ENCODE results near the gene PUS10. TPM values are rescaled to one million over a fixed set of nuclear protein-coding genes. Genes with fewer than 3 reads are reported as not detected.
A peak's percentile ranks its signal among the peaks of the same experiment; 100 is the strongest.
"Not testable (repeated sequence)": the region's sequence is repeated elsewhere in the genome, so short reads cannot be mapped to it uniquely, and the experiment has no call there.

PUS10 gene
- total and polyA plus RNA-seq, 3 donors from 2014 or later = 7.3 to 10.7 (median 10.0) TPM

DNA sequence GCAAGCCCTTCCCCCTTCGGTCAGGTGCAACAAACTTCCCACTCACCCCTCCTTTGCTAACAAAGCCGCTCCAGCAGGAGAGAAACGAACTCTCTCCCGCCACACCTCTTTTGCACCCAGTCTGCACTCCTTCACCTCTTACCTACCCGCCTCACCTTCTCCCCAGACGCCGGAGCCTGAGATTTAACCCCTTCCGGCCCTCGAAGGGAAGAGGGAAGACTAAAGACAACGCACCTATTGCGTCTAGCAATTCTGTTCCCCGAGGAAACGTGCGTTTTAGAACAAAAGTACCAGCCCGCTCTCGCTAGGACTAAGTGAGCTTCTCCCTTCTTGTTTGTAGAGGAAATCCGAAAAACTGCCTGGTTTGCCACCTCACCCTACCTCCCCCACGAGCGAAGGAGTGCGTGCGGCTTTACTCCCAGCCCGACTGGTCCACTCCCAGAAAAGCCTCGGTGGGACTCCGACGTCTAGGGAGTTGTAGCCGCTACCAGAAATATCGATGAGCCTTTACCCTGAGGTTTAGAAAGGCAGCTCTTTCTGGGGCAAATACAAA, 976 bp downstream of the PUS10 start:
- intact Hi-C loops (cut with DNase I; ENCODE audit: low total_unique reads) = no loop called here
- peak; percentile 86 for DNase-seq
- WGBS, 2 donors = 0% methylated on average over 26 to 27 of the region's 27 CpGs
- H3K4me1 ChIP-seq = peaks cover 16% of the 10 kb centered on the region
- H3K4me3 ChIP-seq = peak overlapping the region; percentile 85 to 88
- no peaks in the 10 kb centered on the region for H3K36me3 ChIP-seq (ENCODE audit: low read depth, missing control alignments)
- no peaks in the 10 kb centered on the region for H3K27me3 ChIP-seq
- TF ChIP-seq POLR2A (IDR thresholded peaks at IDR 0.05) = no peak
- TF ChIP-seq, protein P1, sequence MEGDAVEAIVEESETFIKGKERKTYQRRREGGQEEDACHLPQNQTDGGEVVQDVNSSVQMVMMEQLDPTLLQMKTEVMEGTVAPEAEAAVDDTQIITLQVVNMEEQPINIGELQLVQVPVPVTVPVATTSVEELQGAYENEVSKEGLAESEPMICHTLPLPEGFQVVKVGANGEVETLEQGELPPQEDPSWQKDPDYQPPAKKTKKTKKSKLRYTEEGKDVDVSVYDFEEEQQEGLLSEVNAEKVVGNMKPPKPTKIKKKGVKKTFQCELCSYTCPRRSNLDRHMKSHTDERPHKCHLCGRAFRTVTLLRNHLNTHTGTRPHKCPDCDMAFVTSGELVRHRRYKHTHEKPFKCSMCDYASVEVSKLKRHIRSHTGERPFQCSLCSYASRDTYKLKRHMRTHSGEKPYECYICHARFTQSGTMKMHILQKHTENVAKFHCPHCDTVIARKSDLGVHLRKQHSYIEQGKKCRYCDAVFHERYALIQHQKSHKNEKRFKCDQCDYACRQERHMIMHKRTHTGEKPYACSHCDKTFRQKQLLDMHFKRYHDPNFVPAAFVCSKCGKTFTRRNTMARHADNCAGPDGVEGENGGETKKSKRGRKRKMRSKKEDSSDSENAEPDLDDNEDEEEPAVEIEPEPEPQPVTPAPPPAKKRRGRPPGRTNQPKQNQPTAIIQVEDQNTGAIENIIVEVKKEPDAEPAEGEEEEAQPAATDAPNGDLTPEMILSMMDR (IDR thresholded peaks at IDR 0.05) = peak in 1 of 3 experiments; percentile 4
- H3K27ac ChIP-seq = peak overlapping the region; percentile 88 to 93
- no peaks in the 10 kb centered on the region for H3K9me3 ChIP-seq

DNA sequence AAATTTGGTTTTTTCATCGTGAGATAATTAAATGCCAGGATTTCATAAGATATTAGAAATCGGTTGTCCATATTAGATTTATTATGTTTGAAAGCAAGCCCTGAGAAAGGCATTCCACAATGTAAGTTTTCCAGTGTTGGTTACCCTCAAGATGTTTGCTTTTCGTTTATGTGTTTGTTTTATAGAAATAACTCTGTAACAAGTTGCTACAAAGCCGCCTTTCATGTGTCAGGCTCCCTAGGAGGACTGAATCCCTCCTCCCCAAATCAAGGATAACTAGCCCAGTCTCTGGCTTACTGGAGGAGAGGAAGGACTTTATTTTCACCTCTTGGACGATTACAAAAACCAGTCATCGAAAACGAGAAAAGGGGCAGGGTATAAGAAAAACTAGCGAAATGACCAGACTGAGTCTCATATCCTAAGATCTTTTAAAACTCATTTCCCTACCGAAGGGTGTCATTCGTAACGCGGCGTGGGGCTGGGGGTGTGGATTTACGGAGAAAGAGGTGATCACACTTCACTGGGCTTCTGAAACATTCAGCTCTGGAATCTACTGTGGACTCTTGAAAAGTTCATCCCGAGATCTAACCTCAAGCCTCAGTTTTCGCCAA, 1.6 kb downstream of the PUS10 start:
- peak overlapping the region; percentile 85 to 88 for H3K4me3 ChIP-seq
- no peaks in the 10 kb centered on the region for H3K9me3 ChIP-seq
- peak overlapping the region; percentile 88 to 93 for H3K27ac ChIP-seq
- TF ChIP-seq POLR2A (IDR thresholded peaks at IDR 0.05) = no peak
- TF ChIP-seq, protein P1 (IDR thresholded peaks at IDR 0.05) = no peak
- no peak for DNase-seq
- 2% methylated on average over 16 of the region's 16 CpGs for WGBS, 2 donors
- intact Hi-C loops (cut with DNase I; ENCODE audit: low total_unique reads) = no loop called here
- peaks cover 16% of the 10 kb centered on the region for H3K4me1 ChIP-seq
- H3K36me3 ChIP-seq (ENCODE audit: low read depth, missing control alignments) = no peaks in the 10 kb centered on the region
- H3K27me3 ChIP-seq = no peaks in the 10 kb centered on the region

DNA sequence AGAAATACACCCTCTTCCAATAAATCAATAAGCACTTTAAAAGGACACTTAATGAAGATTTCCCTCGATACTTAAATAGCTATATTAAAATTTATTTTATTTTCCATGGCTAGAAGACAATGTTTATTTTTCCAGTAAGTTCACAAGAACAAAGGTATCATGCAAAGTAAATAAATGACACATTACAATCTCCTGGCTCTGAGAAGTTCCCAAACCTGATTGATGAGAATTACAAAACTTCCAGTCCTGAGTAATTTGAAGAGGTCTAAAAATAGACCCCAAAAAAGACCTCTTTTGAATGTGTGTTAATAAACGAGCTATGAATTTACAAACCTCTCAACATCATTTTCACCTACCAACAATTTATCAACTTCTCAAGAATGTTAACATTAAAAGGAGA, 2.1 kb downstream of the PUS10 start:
- Histone ChIP-seq H3K36me3 (ENCODE audit: low read depth, missing control alignments) (no peaks in the 10 kb centered on the region), H3K27ac (no peak overlapping the region), H3K27me3 (no peaks in the 10 kb centered on the region), H3K4me1 (peaks cover 16% of the 10 kb centered on the region), H3K4me3 (no peak overlapping the region), H3K9me3 (no peaks in the 10 kb centered on the region)
- DNase-seq = no peak
- intact Hi-C loops (cut with DNase I; ENCODE audit: low total_unique reads) = no loop called here
- 27% methylated on average over 2 of the region's 2 CpGs for WGBS, 2 donors
- TF ChIP-seq POLR2A (IDR thresholded peaks at IDR 0.05) = no peak
- TF ChIP-seq, protein P1 (IDR thresholded peaks at IDR 0.05) = no peak

DNA sequence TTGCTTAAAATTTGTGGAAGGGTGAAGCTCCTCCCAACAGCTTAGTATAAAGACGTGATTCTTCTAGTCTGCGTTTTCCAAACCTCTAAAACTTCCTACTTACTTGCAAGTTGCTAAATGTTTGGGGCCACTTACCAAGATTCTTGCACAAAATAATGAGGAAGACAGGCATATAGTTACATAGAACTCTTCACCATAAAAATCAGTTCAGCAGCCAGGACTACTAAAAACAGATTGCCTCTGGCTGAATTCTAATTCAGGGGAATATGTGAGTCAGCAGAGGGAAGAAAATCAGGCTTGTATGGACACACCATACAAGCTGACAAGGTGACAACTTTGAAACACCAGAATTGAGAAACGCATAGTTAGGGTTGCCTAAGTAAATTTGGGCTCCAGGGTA, 3.3 kb downstream of the PUS10 start:
- no peak overlapping the region for H3K4me3 ChIP-seq
- no peak for TF ChIP-seq POLR2A (IDR thresholded peaks at IDR 0.05)
- TF ChIP-seq, protein P1 (IDR thresholded peaks at IDR 0.05) = no peak

DNA sequence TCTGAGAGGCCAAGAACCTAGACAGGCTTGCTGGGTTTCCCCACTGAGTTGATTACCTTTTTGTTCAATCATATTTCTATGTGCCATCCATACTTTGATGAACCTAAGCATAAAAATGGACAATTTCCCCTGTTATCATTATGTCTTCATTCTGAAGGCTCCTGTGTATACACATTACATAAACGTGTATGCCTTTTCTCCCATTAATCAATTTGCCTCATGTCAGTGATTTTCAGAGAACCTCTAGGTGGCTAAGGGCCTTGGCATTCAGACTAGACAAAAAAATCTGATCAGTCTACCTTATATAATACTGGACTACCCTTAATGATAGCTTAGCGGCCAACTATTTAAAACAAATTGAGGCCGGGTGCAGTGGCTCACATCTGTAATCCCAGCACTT, 4.7 kb downstream of the PUS10 start:
- no peak overlapping the region for H3K27ac ChIP-seq

More for the DNA sequence above, 3.3 kb downstream of the PUS10 start:
- H3K36me3 ChIP-seq (ENCODE audit: low read depth, missing control alignments) = no peaks in the 10 kb centered on the region
- no peaks in the 10 kb centered on the region for H3K27me3 ChIP-seq
- H3K9me3 ChIP-seq = no peaks in the 10 kb centered on the region
- peaks cover 16% of the 10 kb centered on the region for H3K4me1 ChIP-seq
- DNase-seq = no peak
- no peak overlapping the region for H3K27ac ChIP-seq
- intact Hi-C loops (cut with DNase I; ENCODE audit: low total_unique reads) = no loop called here
- WGBS, 2 donors = 59 to 80% methylated on average over 3 of the region's 3 CpGs

DNA sequence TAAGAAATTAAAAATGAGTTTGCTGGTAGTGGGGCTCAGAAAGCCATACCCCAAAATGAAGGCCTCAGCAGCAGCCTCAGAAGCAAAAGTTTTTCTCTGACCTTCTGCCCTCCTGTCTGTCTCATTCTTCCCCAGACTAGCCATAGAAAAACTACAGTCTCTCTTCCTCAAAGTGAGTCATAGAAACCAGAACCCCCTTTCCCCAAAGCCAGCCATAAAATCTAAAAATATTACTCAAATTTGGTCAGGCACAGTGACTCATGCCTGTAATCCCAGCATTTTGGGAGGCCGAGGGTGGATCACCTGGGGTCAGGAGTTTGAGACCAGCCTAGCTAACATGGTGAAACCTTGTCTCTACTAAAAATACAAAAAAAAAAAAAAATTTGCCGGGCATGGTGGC, 5.8 kb downstream of the PUS10 start:
- not testable (repeated sequence) for DNase-seq; H3K36me3 ChIP-seq (ENCODE audit: low read depth, missing control alignments); H3K27ac ChIP-seq

More for the DNA sequence above, 4.7 kb downstream of the PUS10 start:
- no peaks in the 10 kb centered on the region for H3K27me3 ChIP-seq
- H3K4me3 ChIP-seq = no peak overlapping the region
- DNase-seq = no peak
- peaks cover 9% of the 10 kb centered on the region for H3K4me1 ChIP-seq
- intact Hi-C loops (cut with DNase I; ENCODE audit: low total_unique reads) = no loop called here
- 74 to 81% methylated on average over 3 of the region's 3 CpGs for WGBS, 2 donors
- no peak for TF ChIP-seq POLR2A (IDR thresholded peaks at IDR 0.05)
- TF ChIP-seq, protein P1 (IDR thresholded peaks at IDR 0.05) = no peak
- no peaks in the 10 kb centered on the region for H3K9me3 ChIP-seq
- no peaks in the 10 kb centered on the region for H3K36me3 ChIP-seq (ENCODE audit: low read depth, missing control alignments)

More for the DNA sequence above, 5.8 kb downstream of the PUS10 start:
- intact Hi-C loops (cut with DNase I; ENCODE audit: low total_unique reads); H3K27me3 ChIP-seq; H3K4me1 ChIP-seq; H3K9me3 ChIP-seq; H3K4me3 ChIP-seq: not testable (repeated sequence)
- WGBS, 2 donors = 79 to 86% methylated on average over 2 of the region's 2 CpGs

Measured in testis (tissue), 3 donors.